IPS-18a (cell line): ENCODE measurements around the gene FRS2.

Experiments
- H3K27ac ChIP-seq: one replicate; pipeline ENCODE4 v1.5.1; 2013; ENCODE audit warnings: low read length
- H3K27me3 ChIP-seq: one replicate; pipeline ENCODE4 v1.6.1; 2013; ENCODE audit warnings: mild to moderate bottlenecking, low read length; ENCODE audit not compliant: control insufficient read depth, insufficient read depth
- H3K36me3 ChIP-seq: one replicate; pipeline ENCODE4 v1.6.1; 2013; ENCODE audit warnings: low read depth, low read length; ENCODE audit not compliant: control insufficient read depth
- H3K4me1 ChIP-seq: one replicate; pipeline ENCODE4 v1.6.1; 2013; ENCODE audit warnings: low read depth, low read length; ENCODE audit not compliant: control insufficient read depth
- H3K4me3 ChIP-seq: one replicate; pipeline ENCODE4 v1.5.1; 2013; ENCODE audit warnings: low read length
- H3K9ac ChIP-seq: one replicate; pipeline ENCODE4 v1.6.1; 2013; ENCODE audit warnings: mild to moderate bottlenecking, low read length, moderate library complexity
- H3K9me3 ChIP-seq: one replicate; pipeline ENCODE4 v1.6.1; 2013; ENCODE audit warnings: low read depth, low read length; ENCODE audit not compliant: control insufficient read depth

The FRS2 gene

GRCh38 chr12:69470189-69471075, at the start of gene FRS2:
Gene FRS2, plus strand, starts transcription at chr12:69470388. Its CDS starts 98,643 bp downstream, at chr12:69569031.
- H3K4me1 ChIP-seq: peaks cover 54% of the 10 kb centered on the region
- peak within 1 kb of the TSS; percentile 86 for H3K9ac ChIP-seq
- no peaks in the 10 kb centered on the region for H3K27me3 ChIP-seq
- no peaks in the 10 kb centered on the region for H3K36me3 ChIP-seq
- H3K9me3 ChIP-seq: no peaks in the 10 kb centered on the region
- H3K4me3 ChIP-seq: peak within 1 kb of the TSS; percentile 94
- peak within 1 kb of the TSS; percentile 46 for H3K27ac ChIP-seq

GRCh38 chr12:69421548-69421947, 48.6 kb upstream of the FRS2 start:
- Histone ChIP-seq H3K9me3 (no peaks in the 10 kb centered on the region), H3K9ac (no peak overlapping the region), H3K27ac (no peak overlapping the region)

GRCh38 chr12:69423037-69423905, 46.9 kb upstream of the FRS2 start:
- no peaks in the 10 kb centered on the region for H3K36me3 ChIP-seq
- no peaks in the 10 kb centered on the region for H3K4me1 ChIP-seq
- no peaks in the 10 kb centered on the region for H3K27me3 ChIP-seq
- no peak overlapping the region for H3K9ac ChIP-seq
- no peak overlapping the region for H3K4me3 ChIP-seq
- H3K9me3 ChIP-seq: no peaks in the 10 kb centered on the region
- no peak overlapping the region for H3K27ac ChIP-seq

More at GRCh38 chr12:69421548-69421947, 48.6 kb upstream of the FRS2 start:
- no peaks in the 10 kb centered on the region for H3K4me1 ChIP-seq
- no peaks in the 10 kb centered on the region for H3K36me3 ChIP-seq
- no peaks in the 10 kb centered on the region for H3K27me3 ChIP-seq
- no peak overlapping the region for H3K4me3 ChIP-seq

- no peaks in the 10 kb centered on the region for H3K4me1 ChIP-seq
- H3K36me3 ChIP-seq: no peaks in the 10 kb centered on the region
- H3K27me3 ChIP-seq: no peaks in the 10 kb centered on the region
- H3K9ac ChIP-seq: no peak overlapping the region
- H3K27ac ChIP-seq: no peak overlapping the region
- no peaks in the 10 kb centered on the region for H3K9me3 ChIP-seq
- no peak overlapping the region for H3K4me3 ChIP-seq
These were observed 44.8 kb upstream of the FRS2 start for GRCh38 chr12:69425417-69425816.

GRCh38 chr12:69428351-69429073, 41.7 kb upstream of the FRS2 start:
- H3K4me1 ChIP-seq: no peaks in the 10 kb centered on the region
- H3K9ac ChIP-seq: no peak overlapping the region
- H3K36me3 ChIP-seq: no peaks in the 10 kb centered on the region
- H3K4me3 ChIP-seq: no peak overlapping the region
- H3K27ac ChIP-seq: no peak overlapping the region
- no peaks in the 10 kb centered on the region for H3K27me3 ChIP-seq
- H3K9me3 ChIP-seq: no peaks in the 10 kb centered on the region

GRCh38 chr12:69430942-69431590, 39.1 kb upstream of the FRS2 start:
- Histone ChIP-seq H3K4me1 (no peaks in the 10 kb centered on the region), H3K36me3 (no peaks in the 10 kb centered on the region), H3K27ac (no peak overlapping the region), H3K27me3 (no peaks in the 10 kb centered on the region), H3K9ac (no peak overlapping the region), H3K4me3 (no peak overlapping the region), H3K9me3 (no peaks in the 10 kb centered on the region)

GRCh38 chr12:69431591-69432222, 38.5 kb upstream of the FRS2 start:
- Histone ChIP-seq H3K9me3 (no peaks in the 10 kb centered on the region), H3K4me3 (no peak overlapping the region), H3K27me3 (no peaks in the 10 kb centered on the region), H3K36me3 (no peaks in the 10 kb centered on the region), H3K27ac (no peak overlapping the region), H3K4me1 (no peaks in the 10 kb centered on the region), H3K9ac (no peak overlapping the region)

- Histone ChIP-seq H3K27ac (no peak overlapping the region), H3K4me3 (no peak overlapping the region), H3K36me3 (no peaks in the 10 kb centered on the region), H3K27me3 (no peaks in the 10 kb centered on the region), H3K9me3 (no peaks in the 10 kb centered on the region), H3K9ac (no peak overlapping the region), H3K4me1 (no peaks in the 10 kb centered on the region)
These were observed 36.5 kb upstream of the FRS2 start for GRCh38 chr12:69433653-69434052.

- Histone ChIP-seq H3K36me3 (no peaks in the 10 kb centered on the region), H3K4me1 (no peaks in the 10 kb centered on the region), H3K9me3 (no peaks in the 10 kb centered on the region), H3K27me3 (no peaks in the 10 kb centered on the region), H3K9ac (no peak overlapping the region), H3K4me3 (no peak overlapping the region), H3K27ac (no peak overlapping the region)
These were observed 34.5 kb upstream of the FRS2 start for GRCh38 chr12:69435644-69436043.

GRCh38 chr12:69437073-69437472, 33.1 kb upstream of the FRS2 start:
- Histone ChIP-seq H3K9me3 (no peaks in the 10 kb centered on the region), H3K9ac (no peak overlapping the region), H3K4me1 (no peaks in the 10 kb centered on the region), H3K27ac (no peak overlapping the region), H3K36me3 (no peaks in the 10 kb centered on the region), H3K4me3 (no peak overlapping the region), H3K27me3 (no peaks in the 10 kb centered on the region)
